ENCODE measurements around the gene DHX58. TPM values are rescaled to one million over a fixed set of nuclear protein-coding genes. Genes with fewer than 3 reads are reported as not detected.
A peak's percentile ranks its signal among the peaks of the same experiment; 100 is the strongest.

DHX58 gene
- total RNA-seq, 6 donors from 2014 or later, result 15.8 to 56.6 (median 32.6) TPM

- DNase-seq, result peak; percentile 34 to 89
- TF ChIP-seq POLR2A (IDR thresholded peaks at IDR 0.05) (no peak), CTCF (IDR thresholded peaks at IDR 0.05) (peak in 3 of 6 experiments; percentile 5 to 39 (median 24))
- 17 to 30% methylated on average over 12 to 34 of the region's 67 CpGs for WGBS, 2 donors
These were observed 40.0 kb downstream of the DHX58 start for GRCh38 chr17:42072323-42073187.

GRCh38 chr17:42071810-42072209 is 40.7 kb downstream of the DHX58 start:
- DNase-seq, result no peak
- no peaks in the 10 kb centered on the region for H3K9me3 ChIP-seq

More at GRCh38 chr17:42072323-42073187, 40.0 kb downstream of the DHX58 start:
- peak in 1 of 2 donors; percentile 16 for ATAC-seq (ENCODE audit: low FRiP score in 2 of 2)
- Histone ChIP-seq H3K27me3 (peaks cover 0 to 19% (median 6%) of the 10 kb centered on the region in 4 donors), H3K9me3 (no peaks in the 10 kb centered on the region), H3K4me3 (peak overlapping the region in 3 of 4 donors; percentile 29 to 37 (median 33)), H3K36me3 (no peaks in the 10 kb centered on the region), H3K27ac (no peak overlapping the region), H3K4me1 (peaks cover 11 to 14% (median 12%) of the 10 kb centered on the region in 4 donors)

GRCh38 chr17:42068979-42069378 is 43.5 kb downstream of the DHX58 start:
- Histone ChIP-seq H3K4me3 (no peak overlapping the region), H3K9me3 (no peaks in the 10 kb centered on the region), H3K27ac (no peak overlapping the region), H3K27me3 (peaks cover 0 to 19% (median 6%) of the 10 kb centered on the region in 4 donors), H3K4me1 (peaks cover 11 to 17% (median 13%) of the 10 kb centered on the region in 4 donors), H3K36me3 (no peaks in the 10 kb centered on the region)
- TF ChIP-seq POLR2A (IDR thresholded peaks at IDR 0.05), result no peak
- no peak for TF ChIP-seq EP300 (IDR thresholded peaks at IDR 0.05)
- no peak for TF ChIP-seq CTCF (IDR thresholded peaks at IDR 0.05)
- TF ChIP-seq POLR2AphosphoS5 (IDR thresholded peaks at IDR 0.05), result no peak
- ATAC-seq (ENCODE audit: low FRiP score in 2 of 2) (no peak), DNase-seq (no peak)
- 80 to 83% methylated on average over 3 of the region's 3 CpGs for WGBS, 2 donors

More at GRCh38 chr17:42071810-42072209, 40.7 kb downstream of the DHX58 start:
- TF ChIP-seq POLR2A (IDR thresholded peaks at IDR 0.05) (no peak), POLR2AphosphoS5 (IDR thresholded peaks at IDR 0.05) (no peak), CTCF (IDR thresholded peaks at IDR 0.05) (no peak), EP300 (IDR thresholded peaks at IDR 0.05) (no peak)
- no peak for ATAC-seq (ENCODE audit: low FRiP score in 2 of 2)
- Histone ChIP-seq H3K4me3 (peak overlapping the region in 1 of 4 donors; percentile 33), H3K27ac (no peak overlapping the region), H3K27me3 (peaks cover 0 to 19% (median 6%) of the 10 kb centered on the region in 4 donors), H3K4me1 (peaks cover 11 to 14% (median 12%) of the 10 kb centered on the region in 4 donors), H3K36me3 (no peaks in the 10 kb centered on the region)
- 9 to 14% methylated on average over 2 to 3 of the region's 3 CpGs for WGBS, 2 donors

- Histone ChIP-seq H3K27me3 (peaks cover 0 to 15% (median 4%) of the 10 kb centered on the region in 4 donors), H3K36me3 (no peaks in the 10 kb centered on the region), H3K9me3 (no peaks in the 10 kb centered on the region), H3K27ac (no peak overlapping the region), H3K4me3 (no peak overlapping the region), H3K4me1 (peaks cover 7 to 16% (median 12%) of the 10 kb centered on the region in 4 donors)
- TF ChIP-seq CTCF (IDR thresholded peaks at IDR 0.05) (peak; percentile 87 to 97 (median 90)), POLR2AphosphoS5 (IDR thresholded peaks at IDR 0.05) (no peak)
- 24 to 52% methylated on average over 8 to 10 of the region's 12 CpGs for WGBS, 2 donors
- ATAC-seq (ENCODE audit: low FRiP score in 2 of 2) (peak; percentile 38 to 73), DNase-seq (peak in 1 of 2 donors; percentile 57)
These were observed 45.0 kb downstream of the DHX58 start for GRCh38 chr17:42067371-42068091.
